Measurements from ENCODE around the gene ANKRD27. TPM values are rescaled to one million over a fixed set of nuclear protein-coding genes. Genes with fewer than 3 reads are reported as not detected.
"Not testable (repeated sequence)": the region's sequence is repeated elsewhere in the genome, so short reads cannot be mapped to it uniquely, and the experiment has no call there.

Gene ANKRD27
- total RNA-seq, 2 experiments from 2014 or later = 16.5 to 17.6 TPM

DNA sequence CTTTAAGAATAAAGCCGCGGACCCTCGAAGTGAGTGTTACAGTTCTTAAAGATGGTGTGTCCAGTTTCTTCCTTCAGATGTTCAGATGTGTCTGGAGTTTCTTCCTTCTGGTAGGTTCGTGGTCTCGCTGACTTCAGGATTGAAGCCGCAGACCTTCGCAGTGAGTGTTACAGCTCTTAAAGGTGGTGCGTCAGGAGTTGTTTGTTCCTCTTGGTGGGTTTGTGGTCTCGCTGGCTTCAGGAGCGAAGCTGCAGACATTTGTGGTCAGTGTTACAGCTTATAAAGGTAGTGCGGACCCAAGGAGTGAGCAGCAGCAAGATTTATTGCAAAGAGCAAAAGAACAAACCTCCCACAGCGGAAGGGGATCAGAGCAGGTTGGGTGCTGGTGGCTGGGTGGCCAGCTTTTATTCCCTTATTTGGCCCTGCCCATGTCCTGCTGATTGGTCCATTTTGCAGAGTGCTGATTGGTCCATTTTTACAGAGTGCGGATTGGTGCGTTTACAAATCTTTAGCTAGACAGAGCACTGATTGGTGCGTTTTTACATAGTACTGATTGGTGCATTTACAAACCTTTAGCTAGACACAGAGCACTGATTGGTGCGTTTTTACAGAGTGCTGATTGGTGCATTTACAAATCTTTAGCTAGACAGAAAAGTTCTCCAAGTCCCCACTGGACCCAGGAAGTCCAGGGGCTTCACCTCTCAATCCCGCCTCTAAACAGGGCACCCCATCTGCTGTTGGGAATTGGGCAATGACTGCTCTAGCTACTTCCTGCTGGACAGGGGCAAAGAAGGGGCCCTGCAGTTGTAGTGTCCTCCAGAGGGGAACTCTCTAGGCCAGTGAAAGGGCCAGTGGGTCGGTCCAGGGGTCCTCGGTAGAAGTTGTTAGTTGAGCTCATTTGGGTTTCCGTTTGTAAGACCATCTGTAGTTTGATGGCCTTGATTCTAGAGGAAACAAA lies 18.4 kb upstream of the ANKRD27 start:
- POLR2A ChIA-PET = interaction anchor here (1.1 to 1.9 kb wide), 2 partner anchors 18 to 467 kb away, joined by 3 to 15 read pairs; partner anchors contain the start of genes ANKRD27 and RGS9BP
- H3K4me1 Mint-ChIP-seq (ENCODE audit: low read depth) = peaks cover 65% of the 10 kb centered on the region
- DNase-seq = peak in 7 of 14 experiments; percentile 7 to 59 (median 28)
- intact Hi-C loops (cut with DNase I, micrococcal nuclease) = loop anchor here (5.0 to 10.0 kb wide), 3 partner anchors 51 to 284 kb away; partner anchors contain the start of gene PDCD5 (in 1 of the 2)
- CTCF ChIA-PET; H3K27me3 Mint-ChIP-seq; H3K27me3 ChIP-seq (ENCODE audit: control insufficient read depth in 1 of 2, insufficient read depth in 2 of 2, low read length in 2 of 2); H3K27ac ChIP-seq (ENCODE audit: low read depth in 1 of 2, low read length in 2 of 2); H3K9me3 ChIP-seq (ENCODE audit: control insufficient read depth in 1 of 2, insufficient read depth in 1 of 2, low read length in 2 of 2); H3K9me3 Mint-ChIP-seq; ATAC-seq (ENCODE audit: poor library complexity): not testable (repeated sequence)
- peak overlapping the region; percentile 80 for H3K27ac Mint-ChIP-seq
- H3K36me3 ChIP-seq (ENCODE audit: insufficient read depth, low read length) = peaks cover 12% of the 10 kb centered on the region
- H3K4me3 Mint-ChIP-seq = peak overlapping the region; percentile 96
- peaks cover 47% of the 10 kb centered on the region for H3K36me3 Mint-ChIP-seq (ENCODE audit: low read depth)
- peaks cover 47% of the 10 kb centered on the region for H3K4me1 ChIP-seq (ENCODE audit: insufficient read depth, low read length)
- peak overlapping the region; percentile 65 for H3K4me3 ChIP-seq (ENCODE audit: low read length)

DNA sequence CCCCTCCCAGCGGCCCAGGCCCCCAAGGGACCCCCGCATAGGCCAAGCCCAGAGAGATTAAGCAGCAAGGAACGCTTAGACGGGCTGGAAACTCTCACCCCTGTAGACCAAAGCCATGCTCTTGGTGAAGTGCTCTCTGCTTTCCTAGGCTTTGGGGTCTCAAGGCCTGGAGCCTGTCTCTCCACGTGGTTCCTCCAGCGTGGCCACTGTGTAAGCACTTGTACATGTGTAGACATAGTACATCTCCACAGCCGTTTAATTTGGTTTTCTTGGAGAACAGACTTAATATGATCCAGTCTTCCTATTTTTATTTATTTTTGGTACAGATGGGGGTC lies 17.7 kb upstream of the ANKRD27 start:
- CTCF ChIA-PET = no interaction called here
- Histone ChIP-seq H3K27me3 (ENCODE audit: control insufficient read depth in 1 of 2, insufficient read depth in 2 of 2, low read length in 2 of 2) (no peaks in the 10 kb centered on the region), H3K36me3 (ENCODE audit: insufficient read depth, low read length) (peaks cover 7% of the 10 kb centered on the region), H3K27ac (ENCODE audit: low read depth in 1 of 2, low read length in 2 of 2) (peak overlapping the region; percentile 1 to 29), H3K4me1 (ENCODE audit: insufficient read depth, low read length) (peaks cover 47% of the 10 kb centered on the region), H3K4me3 (ENCODE audit: low read length) (peak overlapping the region; percentile 65), H3K9me3 (ENCODE audit: control insufficient read depth in 1 of 2, insufficient read depth in 1 of 2, low read length in 2 of 2) (no peaks in the 10 kb centered on the region)
- H3K4me3 Mint-ChIP-seq = peak overlapping the region; percentile 96
- peaks cover 60% of the 10 kb centered on the region for H3K4me1 Mint-ChIP-seq (ENCODE audit: low read depth)
- no peaks in the 10 kb centered on the region for H3K9me3 Mint-ChIP-seq
- DNase-seq (no peak), ATAC-seq (ENCODE audit: poor library complexity) (peak; percentile 9)
- peak overlapping the region; percentile 80 for H3K27ac Mint-ChIP-seq
- H3K27me3 Mint-ChIP-seq = no peaks in the 10 kb centered on the region
- intact Hi-C loops (cut with DNase I, micrococcal nuclease) = loop anchor here (5.0 to 10.0 kb wide), 3 partner anchors 52 to 285 kb away; partner anchors contain the start of gene PDCD5 (in 1 of the 2)
- POLR2A ChIA-PET = interaction anchor here (1.9 kb wide), 1 partner anchor 17 kb away, joined by 15 read pairs; the partner anchor contains the start of genes ANKRD27 and RGS9BP
- TF ChIP-seq, protein P1, sequence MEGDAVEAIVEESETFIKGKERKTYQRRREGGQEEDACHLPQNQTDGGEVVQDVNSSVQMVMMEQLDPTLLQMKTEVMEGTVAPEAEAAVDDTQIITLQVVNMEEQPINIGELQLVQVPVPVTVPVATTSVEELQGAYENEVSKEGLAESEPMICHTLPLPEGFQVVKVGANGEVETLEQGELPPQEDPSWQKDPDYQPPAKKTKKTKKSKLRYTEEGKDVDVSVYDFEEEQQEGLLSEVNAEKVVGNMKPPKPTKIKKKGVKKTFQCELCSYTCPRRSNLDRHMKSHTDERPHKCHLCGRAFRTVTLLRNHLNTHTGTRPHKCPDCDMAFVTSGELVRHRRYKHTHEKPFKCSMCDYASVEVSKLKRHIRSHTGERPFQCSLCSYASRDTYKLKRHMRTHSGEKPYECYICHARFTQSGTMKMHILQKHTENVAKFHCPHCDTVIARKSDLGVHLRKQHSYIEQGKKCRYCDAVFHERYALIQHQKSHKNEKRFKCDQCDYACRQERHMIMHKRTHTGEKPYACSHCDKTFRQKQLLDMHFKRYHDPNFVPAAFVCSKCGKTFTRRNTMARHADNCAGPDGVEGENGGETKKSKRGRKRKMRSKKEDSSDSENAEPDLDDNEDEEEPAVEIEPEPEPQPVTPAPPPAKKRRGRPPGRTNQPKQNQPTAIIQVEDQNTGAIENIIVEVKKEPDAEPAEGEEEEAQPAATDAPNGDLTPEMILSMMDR (IDR thresholded peaks at IDR 0.05) = no peak
- peaks cover 40% of the 10 kb centered on the region for H3K36me3 Mint-ChIP-seq (ENCODE audit: low read depth)

DNA sequence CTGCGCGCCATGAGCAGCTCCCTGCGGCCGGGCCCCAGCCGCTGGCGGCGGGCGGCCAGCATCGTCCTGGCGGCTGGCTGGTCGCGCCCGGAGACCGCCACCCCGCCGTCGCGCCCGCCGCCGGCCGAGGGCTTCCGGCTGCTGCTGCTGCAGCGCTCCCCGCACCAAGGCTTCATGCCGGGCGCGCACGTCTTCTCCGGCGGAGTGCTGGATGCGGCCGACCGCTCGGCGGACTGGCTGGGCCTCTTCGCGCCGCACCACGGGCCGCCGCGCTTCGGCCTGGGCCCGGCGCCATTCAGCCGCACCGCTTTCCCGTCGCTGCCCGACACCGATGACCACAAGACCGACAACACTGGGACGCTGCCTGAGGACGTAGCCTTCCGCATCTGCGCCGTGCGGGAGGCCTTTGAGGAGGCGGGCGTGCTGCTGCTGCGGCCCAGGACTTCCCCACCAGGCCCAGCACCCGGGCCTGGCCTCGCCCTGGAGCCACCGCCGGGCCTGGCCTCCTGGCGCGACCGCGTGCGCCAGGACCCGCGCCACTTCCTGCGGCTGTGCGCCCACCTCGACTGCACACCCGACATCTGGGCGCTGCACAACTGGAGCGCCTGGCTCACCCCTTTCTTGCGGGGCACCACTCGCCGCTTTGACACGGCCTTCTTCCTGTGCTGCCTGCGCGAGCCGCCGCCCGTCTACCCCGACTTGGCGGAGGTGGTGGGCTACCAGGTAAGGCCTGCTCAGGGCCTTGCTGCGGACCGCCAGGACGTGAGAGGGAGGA lies 17.2 kb upstream of the ANKRD27 start:
- Mint-ChIP-seq H3K9me3 (no peaks in the 10 kb centered on the region), H3K27me3 (no peaks in the 10 kb centered on the region), H3K36me3 (ENCODE audit: low read depth) (peaks cover 34% of the 10 kb centered on the region), H3K4me3 (peak overlapping the region; percentile 96), H3K4me1 (ENCODE audit: low read depth) (peaks cover 54% of the 10 kb centered on the region), H3K27ac (peak overlapping the region; percentile 80)
- POLR2A ChIA-PET = interaction anchor here (0.7 to 2.2 kb wide), 12 partner anchors 9 to 1352 kb away, joined by 3 to 58 read pairs (median 4); partner anchors contain the start of genes ANKRD27, CEP89, FAAP24 and PDCD5
- Histone ChIP-seq H3K27ac (ENCODE audit: low read depth in 1 of 2, low read length in 2 of 2) (peak overlapping the region; percentile 1 to 29), H3K36me3 (ENCODE audit: insufficient read depth, low read length) (peaks cover 6% of the 10 kb centered on the region), H3K4me1 (ENCODE audit: insufficient read depth, low read length) (peaks cover 47% of the 10 kb centered on the region), H3K9me3 (ENCODE audit: control insufficient read depth in 1 of 2, insufficient read depth in 1 of 2, low read length in 2 of 2) (no peaks in the 10 kb centered on the region), H3K4me3 (ENCODE audit: low read length) (peak overlapping the region; percentile 65), H3K27me3 (ENCODE audit: control insufficient read depth in 1 of 2, insufficient read depth in 2 of 2, low read length in 2 of 2) (no peaks in the 10 kb centered on the region)
- ATAC-seq (ENCODE audit: poor library complexity) (peak; percentile 57), DNase-seq (peak; percentile 12 to 82 (median 36))
- TF ChIP-seq, protein P1 (IDR thresholded peaks at IDR 0.05) = no peak
- CTCF ChIA-PET = interaction anchor here (0.5 to 1.2 kb wide), 4 partner anchors 12 to 92 kb away, joined by 3 read pairs; no protein-coding TSS in a partner anchor
- intact Hi-C loops (cut with DNase I, micrococcal nuclease) = loop anchor here (2.0 to 10.0 kb wide), 4 partner anchors 15 to 285 kb away; partner anchors contain the start of gene PDCD5 (in 1 of the 2)

Data from CD4-positive, alpha-beta T cell (primary cell).